ENCODE results near the gene IPCEF1. TPM values are rescaled to one million over a fixed set of nuclear protein-coding genes. Genes with fewer than 3 reads are reported as not detected.

The IPCEF1 gene
- polyA plus RNA-seq, 1 donor: 2.0 TPM

DNA sequence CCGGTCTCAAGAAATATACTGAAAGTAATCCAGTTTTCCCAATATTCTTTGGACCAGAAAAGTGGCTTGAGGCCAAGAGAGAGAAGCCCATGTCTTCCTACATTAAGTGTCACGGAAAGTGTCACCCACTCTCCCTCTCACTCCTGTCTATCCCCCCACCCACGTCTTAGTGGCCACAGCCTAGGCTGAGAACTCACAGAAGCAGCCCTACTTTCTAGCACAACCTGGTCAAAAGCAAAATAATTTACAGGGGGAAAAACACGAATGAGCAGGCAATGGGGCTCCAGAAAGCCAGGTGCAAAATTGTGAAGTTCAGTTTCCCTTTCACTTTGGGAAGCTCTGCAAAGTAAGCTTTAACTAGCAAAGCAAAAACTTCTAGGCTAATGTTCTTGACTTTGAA, 199.5 kb downstream of the IPCEF1 start:
- DNase-seq: no peak

DNA sequence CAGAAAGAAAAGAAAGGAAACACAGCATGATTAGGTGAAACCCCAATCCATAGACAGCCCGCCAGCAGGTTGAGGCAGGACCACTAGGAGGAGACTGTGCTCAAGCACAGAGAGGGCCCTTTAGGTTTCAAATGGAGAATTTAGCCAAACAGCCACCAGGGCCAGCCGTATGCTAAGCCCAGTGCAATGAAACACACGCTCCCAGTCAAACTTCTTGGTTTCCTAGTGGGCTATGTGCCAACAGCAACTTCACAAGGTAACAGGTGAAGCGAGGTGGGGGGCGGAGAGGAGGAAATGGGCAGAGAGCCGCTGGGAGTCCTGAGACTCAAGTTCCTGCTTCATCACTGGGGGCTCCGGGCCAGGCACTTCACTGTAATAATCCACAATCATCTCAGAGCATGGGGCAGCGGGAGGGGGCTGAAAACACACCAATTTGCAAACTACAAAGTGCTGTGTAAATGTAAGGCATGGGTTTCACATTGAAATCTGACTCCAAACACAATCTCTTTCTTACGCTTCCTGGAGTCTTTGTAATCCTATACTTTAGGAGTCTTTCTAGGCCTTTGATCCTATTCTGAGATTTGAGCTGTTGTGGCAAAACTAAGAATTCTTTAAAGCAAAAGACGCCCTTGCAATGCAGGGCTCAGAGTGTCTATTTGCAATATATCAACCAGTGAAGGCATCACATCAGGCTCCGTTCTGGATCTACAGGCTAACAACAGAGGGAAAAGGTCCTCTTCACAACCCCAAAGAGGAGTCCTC, 200.3 kb downstream of the IPCEF1 start:
- no peak for DNase-seq

DNA sequence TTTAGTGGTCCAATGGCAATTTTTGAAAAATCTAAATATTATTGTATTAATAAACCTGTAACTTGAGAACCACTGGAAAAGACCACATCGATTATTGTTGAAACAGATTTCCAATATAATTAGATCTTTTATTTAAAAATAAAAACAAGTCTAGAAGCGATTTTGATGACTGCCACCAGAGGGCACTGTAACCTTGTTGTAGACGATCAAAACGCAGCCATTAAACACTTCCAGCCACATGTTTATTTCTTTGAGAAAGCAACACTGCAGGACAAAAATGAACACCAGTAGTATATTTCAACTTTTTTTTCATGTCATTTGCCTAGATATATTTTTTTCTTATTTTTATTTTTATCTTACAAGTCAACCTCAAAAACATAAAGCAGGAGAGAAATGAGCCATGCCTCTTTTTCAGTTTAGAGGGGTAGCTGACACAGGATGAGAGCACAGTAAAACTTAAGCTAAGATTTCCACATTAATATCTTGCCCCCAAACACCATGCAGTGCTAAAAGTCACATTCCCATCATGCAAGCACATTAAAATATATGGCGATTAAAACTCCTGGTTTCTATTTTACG, 202.1 kb downstream of the IPCEF1 start:
- peak; percentile 66 for DNase-seq

DNA sequence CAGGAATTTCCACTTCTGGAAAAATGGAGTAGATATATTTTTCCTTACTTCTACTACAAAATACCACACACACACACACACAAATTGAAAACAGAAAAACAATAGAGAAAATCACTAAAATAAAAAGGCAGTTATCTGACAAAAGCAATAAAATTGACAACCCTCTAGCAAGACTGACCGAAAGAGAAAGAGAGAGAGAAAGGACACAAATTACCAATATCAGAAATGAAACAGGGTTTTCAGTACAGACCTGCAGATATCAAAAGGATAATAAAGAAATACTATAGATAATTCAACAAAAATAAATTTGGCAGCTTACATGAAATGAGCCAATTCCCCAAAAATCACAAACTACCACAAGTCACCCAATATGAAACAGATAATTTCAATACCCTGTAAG, 212.8 kb downstream of the IPCEF1 start:
- no peak for DNase-seq

DNA sequence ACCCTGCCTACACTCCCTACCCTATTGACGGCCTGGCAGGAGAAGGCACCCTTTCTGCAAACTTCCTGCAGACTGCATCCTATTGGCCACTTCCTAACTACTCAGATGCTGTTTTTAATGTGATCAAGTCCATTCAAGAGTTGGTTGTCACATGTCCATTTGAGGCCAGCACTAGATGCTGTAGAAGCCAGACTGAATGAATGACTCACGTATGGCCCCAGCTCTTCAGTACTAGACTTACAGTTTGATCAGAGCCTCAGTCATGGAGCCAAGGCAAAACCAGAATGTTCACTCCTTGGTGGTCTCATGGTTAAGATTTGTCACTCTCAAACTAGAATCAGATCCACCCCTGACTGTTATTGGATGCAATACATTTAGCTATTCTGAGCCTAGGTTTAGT, 215.9 kb downstream of the IPCEF1 start:
- DNase-seq: no peak

DNA sequence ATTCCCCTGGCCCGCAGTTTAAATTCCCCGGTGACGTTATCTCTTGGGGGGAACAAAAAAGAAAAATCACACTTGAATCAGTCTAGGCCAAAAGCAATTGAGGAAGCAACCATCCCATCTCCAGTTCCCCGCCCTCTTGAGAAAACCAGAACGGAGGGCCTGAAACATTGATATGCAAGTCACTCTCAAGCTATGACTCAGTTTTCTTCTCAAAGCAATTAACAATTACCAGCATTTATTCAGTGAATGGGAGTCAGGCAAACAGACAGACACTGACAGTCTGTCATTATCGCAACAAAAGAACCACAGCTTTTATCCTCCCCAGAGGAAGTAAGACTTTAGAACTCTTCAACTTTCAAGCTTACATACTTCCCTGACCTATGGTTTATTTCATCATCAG, 216.7 kb downstream of the IPCEF1 start:
- DNase-seq: no peak

DNA sequence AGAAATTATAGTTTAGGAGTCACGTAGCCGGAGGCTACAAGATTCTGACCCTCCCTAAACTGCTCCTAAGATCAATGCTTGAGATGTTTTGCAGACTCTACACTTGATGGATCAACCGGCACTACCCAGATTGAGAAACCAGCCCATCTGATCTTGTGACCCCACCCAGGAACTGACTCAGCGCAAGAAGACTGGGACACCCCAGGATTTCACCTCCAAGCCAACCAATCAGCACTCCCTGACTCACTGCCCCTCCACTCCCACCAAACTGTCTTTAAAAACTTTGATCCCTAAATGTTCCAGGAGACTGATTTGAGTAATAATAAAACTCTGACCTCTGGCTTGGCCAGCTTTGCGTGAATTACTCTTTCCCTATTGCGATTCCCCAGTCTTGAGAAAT, 217.8 kb downstream of the IPCEF1 start:
- DNase-seq: no peak

DNA sequence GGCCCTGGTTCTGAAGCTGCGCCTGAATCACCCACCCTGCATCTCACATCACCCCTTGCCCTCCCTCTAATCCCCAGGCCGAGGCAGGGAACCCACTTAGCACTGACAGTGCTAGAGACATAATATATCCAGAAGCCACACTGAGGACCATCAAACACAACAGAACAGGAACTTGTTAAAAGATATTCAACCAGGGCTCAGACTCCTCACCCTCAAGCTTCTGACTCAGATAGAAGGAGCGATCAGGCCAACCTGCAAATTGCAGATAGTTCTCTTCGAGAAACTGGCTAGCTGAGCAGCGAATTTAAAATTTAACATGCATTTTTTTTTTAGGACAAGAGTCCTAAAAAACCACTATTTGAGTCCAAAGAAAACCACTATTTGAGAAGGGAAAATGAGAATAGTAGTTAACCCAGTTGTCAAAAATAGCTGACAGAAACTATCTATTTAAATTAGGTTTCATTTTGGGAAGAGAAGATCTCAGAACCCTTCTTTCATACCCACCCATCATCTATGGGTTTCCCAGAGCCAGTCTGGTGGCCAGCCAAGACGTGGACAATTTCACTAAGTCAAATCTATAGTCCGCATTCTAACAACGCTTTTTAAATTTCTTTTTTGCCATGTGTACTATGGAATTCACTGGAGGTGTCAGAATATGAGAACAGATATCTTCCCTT, 222.0 kb downstream of the IPCEF1 start:
- no peak for DNase-seq

DNA sequence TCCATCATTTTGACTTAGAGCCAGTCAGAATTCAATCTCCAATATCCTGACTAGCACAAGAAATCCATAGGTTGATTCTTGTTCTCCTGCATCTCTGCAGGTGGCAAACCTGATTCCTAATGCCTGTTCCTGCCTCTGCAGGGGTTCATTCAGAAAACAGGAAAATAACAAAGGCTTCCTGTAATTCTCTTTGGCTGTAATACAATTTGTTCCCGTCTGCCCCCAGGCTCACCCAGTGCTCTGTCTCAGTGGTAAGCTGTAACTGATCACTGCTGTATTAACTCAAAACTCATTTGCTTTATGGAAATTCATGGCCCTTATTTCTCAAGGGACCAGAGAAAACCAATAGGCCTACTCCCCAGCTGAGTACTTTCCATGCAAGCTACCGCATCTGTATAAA, 228.9 kb downstream of the IPCEF1 start:
- DNase-seq: no peak

DNA sequence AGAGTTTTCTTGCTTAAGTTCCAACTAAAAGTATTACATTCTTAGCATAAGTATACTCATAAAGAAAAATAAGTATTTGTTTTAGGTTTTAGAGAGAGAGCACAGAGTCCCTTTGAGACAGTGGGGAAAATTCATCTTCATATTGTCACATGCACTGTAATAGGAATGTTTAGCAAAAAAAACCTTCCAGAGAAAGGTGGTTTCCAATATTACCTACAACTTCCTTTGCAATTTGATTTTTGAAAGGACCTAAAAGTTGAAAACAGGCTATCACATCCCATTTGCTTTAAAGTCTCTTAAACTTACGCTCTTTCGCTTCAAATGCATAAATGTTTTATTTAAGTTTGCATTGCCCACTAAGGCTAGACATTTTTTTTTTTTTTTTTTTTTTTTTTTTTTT, 231.2 kb downstream of the IPCEF1 start:
- DNase-seq: no peak

DNA sequence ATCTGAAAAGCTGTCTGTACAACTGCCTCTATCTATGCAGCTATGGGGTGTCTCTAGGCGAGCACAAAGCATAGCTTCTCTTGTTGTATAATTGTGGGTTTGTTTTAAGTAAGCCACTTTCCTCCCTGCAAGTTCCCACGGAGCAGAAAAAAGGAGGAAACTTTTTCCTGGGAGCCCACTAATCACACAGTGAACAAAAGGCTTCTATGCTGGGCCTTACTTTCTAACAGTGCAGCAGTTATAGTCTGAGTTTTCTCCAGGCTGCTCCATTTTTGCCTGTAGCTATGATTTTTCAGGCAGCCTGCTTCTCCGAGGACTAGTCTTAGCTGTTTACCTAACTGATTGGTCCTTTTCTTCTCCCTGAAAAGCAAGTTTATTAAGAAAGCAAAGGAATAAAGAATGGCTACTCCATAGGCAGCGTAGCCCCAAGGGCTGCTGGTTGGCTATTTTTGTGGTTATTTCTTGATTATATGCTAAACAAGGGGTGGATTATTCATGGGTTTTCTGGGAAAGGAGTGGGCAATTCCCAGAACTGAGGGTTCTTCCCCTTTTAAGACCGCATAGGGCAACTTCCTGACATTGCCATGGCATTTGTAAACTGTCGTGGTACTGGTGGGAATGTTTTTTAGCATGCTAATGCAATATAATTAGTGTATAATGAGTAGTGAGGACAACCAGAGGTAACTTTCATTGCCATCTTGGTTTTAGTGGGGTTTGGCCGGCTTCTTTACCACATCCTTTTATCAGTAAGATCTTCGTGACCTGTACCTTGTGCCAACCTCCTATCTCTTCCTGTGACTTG, 233.2 kb downstream of the IPCEF1 start:
- no peak for DNase-seq

DNA sequence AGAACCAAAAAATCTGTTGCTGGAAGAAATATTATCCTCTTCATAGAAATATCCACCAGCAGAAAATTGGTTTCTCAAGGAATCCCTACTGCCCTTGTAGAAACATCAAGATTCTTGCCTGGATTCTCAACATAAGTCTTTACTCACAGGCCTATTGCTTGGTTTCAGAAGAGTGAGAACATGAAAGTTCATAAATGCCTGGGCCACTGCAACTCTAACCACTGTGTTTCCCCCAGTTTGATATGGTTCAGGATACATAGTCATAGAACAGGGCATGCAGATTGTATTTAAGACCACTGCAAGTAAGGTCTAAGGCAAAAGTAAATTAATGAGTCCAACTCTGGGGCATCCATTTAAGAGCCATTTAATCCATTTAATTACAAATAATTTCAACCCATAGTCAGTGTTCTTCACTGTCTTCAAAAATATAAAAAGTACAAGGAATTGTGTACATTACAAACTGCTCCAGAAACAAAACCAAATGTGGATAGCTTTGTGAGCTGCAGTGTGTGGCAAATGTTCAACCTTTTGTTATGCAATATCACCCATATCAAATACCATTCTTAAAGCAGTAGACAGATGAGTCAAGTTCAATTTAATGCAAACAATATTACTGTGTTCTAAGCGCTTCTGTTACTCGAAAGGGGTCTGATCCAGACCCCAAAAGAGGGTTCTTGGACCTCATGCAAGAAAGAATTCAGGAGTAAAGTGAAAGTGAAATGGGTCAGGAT, 234.2 kb downstream of the IPCEF1 start:
- DNase-seq: no peak

DNA sequence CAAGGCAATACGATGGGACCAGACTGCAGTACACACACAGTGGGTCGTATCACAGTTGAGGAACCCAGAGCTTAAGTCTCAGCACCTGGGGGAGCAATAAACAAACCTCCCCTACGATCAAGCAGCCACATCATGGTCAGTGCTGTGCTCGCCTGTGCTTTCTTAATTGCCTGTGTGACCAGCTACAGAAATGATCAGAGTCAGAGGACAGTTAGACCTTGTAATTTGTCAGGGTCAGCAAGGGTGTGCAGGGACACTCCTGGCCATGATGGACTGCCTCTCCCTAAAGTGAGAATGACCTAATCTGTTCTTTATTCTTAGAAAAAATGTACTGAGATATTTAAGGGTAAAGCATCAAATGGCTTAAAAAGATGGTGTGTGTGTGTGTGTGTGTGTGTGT, 239.1 kb downstream of the IPCEF1 start:
- DNase-seq: no peak

DNA sequence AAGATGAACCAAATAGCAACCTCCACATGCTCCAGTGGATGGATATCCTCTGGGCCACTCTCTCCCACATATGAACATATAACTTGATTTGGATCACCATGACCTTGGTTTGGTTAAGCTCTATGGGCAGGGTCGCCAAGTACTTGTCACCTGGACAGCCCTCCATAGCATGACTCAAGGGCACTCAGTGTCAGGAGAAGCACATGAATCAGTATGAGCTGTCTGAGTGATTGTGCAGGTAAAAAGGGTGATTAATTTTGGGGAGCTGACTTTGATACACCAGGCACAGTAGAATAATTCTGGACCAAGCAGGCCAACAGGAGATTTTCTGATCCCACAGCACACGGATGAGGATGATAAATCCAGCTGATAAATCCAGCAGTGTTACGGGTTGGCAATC, 243.2 kb downstream of the IPCEF1 start:
- no peak for DNase-seq

DNA sequence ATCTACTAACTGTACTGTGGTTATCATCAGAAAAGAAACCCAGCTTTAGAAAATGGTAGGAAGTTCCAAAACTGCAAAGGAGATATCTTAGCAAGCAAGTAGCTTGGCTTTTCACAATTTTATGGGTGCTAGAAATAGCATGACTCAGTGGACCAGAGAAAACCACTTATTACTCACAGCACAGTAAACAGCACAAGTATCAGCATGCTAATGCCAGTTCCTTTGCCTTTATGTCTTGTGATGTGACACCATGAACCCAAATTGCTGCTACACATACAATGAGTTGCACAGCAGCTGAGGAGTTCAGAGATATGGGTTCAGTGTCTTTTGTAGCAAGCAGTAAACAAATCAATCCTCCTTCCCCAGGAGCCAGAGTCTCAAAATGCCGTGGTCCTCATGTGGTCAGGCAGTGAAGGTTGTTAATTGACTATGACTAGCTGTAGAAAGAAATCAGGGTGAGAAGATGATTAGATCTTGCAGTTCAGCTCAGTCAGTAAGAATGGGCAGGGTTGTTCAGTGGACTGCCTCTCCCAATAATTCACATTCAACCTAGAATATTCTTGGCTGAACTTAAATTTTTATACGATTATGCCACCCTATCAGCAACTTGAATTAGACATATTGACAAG, 244.3 kb downstream of the IPCEF1 start:
- DNase-seq: no peak

DNA sequence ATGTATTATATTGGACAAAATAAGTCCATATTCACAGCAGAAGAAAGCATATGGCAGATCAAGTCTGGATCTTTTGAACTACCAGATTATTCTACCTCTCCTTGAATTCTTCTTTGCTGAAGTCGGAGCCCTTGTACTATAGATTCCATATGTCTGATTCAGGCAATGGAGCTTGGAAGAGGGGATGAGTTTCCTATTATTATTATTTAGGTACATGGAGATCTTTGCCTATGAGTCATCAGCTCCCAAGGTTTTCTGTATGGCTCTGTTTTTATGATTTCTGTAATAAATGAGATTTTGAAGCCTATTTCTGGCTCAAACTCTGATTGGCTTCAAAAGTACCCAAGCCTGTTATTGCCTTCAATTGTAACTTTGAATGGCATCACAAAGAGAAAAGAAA, 245.6 kb downstream of the IPCEF1 start:
- DNase-seq: no peak

DNA sequence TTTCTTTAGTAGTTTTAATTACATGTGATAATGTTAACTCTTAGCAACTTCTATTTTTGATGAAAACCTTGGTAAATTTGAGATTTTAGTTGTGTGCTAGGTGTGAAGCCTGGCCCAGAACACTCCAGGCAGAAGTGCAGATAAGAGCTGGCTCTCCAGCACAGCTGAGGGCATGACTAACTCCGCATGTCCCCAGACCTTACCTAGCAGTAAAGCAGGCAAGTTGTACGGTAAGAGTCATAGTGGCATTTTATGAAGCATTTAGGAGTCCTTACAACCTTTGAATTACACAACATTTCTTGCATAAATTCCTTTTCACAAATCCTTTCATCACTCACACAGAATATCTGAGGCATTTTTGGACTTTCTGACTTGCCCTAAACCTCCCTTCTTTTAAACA, 250.4 kb downstream of the IPCEF1 start:
- no peak for DNase-seq

Other genes with a start within 250 kb of the IPCEF1 start
- 16.7 TPM for gene CNKSR3, start 153.9 kb upstream of the IPCEF1 start, polyA plus RNA-seq (ENCODE audit: insufficient read length)

Data from hindlimb muscle (tissue), 1 donor.